ENCODE results near the gene NUDT2. TPM values are rescaled to one million over a fixed set of nuclear protein-coding genes. Genes with fewer than 3 reads are reported as not detected.

The NUDT2 gene
- total RNA-seq, 4 donors from 2014 or later = 13.8 to 20.0 (median 14.7) TPM; not detected in 1

GRCh38 chr9:34370970-34371880 lies 41.9 kb downstream of the NUDT2 start:
- no peaks in the 10 kb centered on the region for H3K9me3 ChIP-seq
- no peaks in the 10 kb centered on the region for H3K27me3 ChIP-seq
- H3K36me3 ChIP-seq = peaks cover 0 to 44% (median 0%) of the 10 kb centered on the region in 3 donors
- TF ChIP-seq POLR2A (IDR thresholded peaks at IDR 0.05) = no peak
- TF ChIP-seq, protein P1, sequence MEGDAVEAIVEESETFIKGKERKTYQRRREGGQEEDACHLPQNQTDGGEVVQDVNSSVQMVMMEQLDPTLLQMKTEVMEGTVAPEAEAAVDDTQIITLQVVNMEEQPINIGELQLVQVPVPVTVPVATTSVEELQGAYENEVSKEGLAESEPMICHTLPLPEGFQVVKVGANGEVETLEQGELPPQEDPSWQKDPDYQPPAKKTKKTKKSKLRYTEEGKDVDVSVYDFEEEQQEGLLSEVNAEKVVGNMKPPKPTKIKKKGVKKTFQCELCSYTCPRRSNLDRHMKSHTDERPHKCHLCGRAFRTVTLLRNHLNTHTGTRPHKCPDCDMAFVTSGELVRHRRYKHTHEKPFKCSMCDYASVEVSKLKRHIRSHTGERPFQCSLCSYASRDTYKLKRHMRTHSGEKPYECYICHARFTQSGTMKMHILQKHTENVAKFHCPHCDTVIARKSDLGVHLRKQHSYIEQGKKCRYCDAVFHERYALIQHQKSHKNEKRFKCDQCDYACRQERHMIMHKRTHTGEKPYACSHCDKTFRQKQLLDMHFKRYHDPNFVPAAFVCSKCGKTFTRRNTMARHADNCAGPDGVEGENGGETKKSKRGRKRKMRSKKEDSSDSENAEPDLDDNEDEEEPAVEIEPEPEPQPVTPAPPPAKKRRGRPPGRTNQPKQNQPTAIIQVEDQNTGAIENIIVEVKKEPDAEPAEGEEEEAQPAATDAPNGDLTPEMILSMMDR (IDR thresholded peaks at IDR 0.05) = no peak
- peaks cover 0 to 19% (median 0%) of the 10 kb centered on the region in 4 donors for H3K4me1 ChIP-seq
- peak overlapping the region in 3 of 4 donors; percentile 12 to 21 (median 15) for H3K4me3 ChIP-seq
- no peak overlapping the region for H3K27ac ChIP-seq
- DNase-seq = no peak

- no peak for TF ChIP-seq POLR2A (IDR thresholded peaks at IDR 0.05)
- TF ChIP-seq, protein P1 (IDR thresholded peaks at IDR 0.05) = no peak
- no peak overlapping the region for H3K27ac ChIP-seq
- peaks cover 0 to 44% (median 0%) of the 10 kb centered on the region in 3 donors for H3K36me3 ChIP-seq
- no peaks in the 10 kb centered on the region for H3K27me3 ChIP-seq
- no peak for DNase-seq
- no peaks in the 10 kb centered on the region for H3K9me3 ChIP-seq
- peaks cover 0 to 21% (median 0%) of the 10 kb centered on the region in 4 donors for H3K4me1 ChIP-seq
- H3K4me3 ChIP-seq = no peak overlapping the region
Observed at GRCh38 chr9:34371886-34372466, 42.6 kb downstream of the NUDT2 start.

GRCh38 chr9:34372467-34373011 lies 43.2 kb downstream of the NUDT2 start:
- no peak overlapping the region for H3K27ac ChIP-seq
- TF ChIP-seq POLR2A (IDR thresholded peaks at IDR 0.05) = no peak
- TF ChIP-seq, protein P1 (IDR thresholded peaks at IDR 0.05) = no peak
- H3K27me3 ChIP-seq = no peaks in the 10 kb centered on the region
- DNase-seq = no peak
- peaks cover 0 to 41% (median 0%) of the 10 kb centered on the region in 3 donors for H3K36me3 ChIP-seq
- H3K9me3 ChIP-seq = no peaks in the 10 kb centered on the region
- peaks cover 0 to 22% (median 2%) of the 10 kb centered on the region in 4 donors for H3K4me1 ChIP-seq
- no peak overlapping the region for H3K4me3 ChIP-seq

- H3K27ac ChIP-seq = peak overlapping the region in 2 of 4 donors; percentile 81 to 92
- no peak for DNase-seq
- H3K4me1 ChIP-seq = peaks cover 0 to 24% (median 3%) of the 10 kb centered on the region in 4 donors
- H3K4me3 ChIP-seq = peak overlapping the region in 1 of 4 donors; percentile 27
- H3K27me3 ChIP-seq = no peaks in the 10 kb centered on the region
- peaks cover 0 to 34% (median 0%) of the 10 kb centered on the region in 3 donors for H3K36me3 ChIP-seq
- H3K9me3 ChIP-seq = no peaks in the 10 kb centered on the region
- TF ChIP-seq, protein P1 (IDR thresholded peaks at IDR 0.05) = no peak
- no peak for TF ChIP-seq POLR2A (IDR thresholded peaks at IDR 0.05)
Observed at GRCh38 chr9:34373749-34374148, 44.4 kb downstream of the NUDT2 start.

DNA sequence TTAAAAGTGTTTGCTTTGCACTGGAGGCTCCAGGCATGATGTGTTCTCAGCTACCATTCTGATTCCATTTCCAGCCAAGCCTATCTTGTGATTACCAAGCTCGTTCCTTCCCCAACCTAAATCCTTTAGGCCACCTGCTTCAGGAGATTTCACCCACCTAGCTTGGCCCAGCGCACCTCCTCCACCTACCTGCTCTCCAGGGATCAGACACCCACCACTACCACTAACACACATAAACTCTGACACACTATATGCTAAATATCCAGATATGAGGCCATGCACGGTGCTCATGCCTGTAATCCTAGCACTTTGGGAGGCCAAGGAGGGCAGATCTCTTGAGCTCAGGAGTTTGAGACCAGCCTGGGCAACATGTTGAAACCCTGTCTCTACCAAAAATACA lies 45.0 kb downstream of the NUDT2 start:
- peak overlapping the region in 3 of 4 donors; percentile 23 to 92 (median 81) for H3K27ac ChIP-seq
- H3K4me1 ChIP-seq = peaks cover 0 to 24% (median 3%) of the 10 kb centered on the region in 4 donors
- peaks cover 0 to 34% (median 0%) of the 10 kb centered on the region in 3 donors for H3K36me3 ChIP-seq
- peak overlapping the region in 2 of 4 donors; percentile 27 to 42 for H3K4me3 ChIP-seq
- no peak for DNase-seq
- H3K27me3 ChIP-seq = no peaks in the 10 kb centered on the region
- no peaks in the 10 kb centered on the region for H3K9me3 ChIP-seq
- TF ChIP-seq, protein P1 (IDR thresholded peaks at IDR 0.05) = no peak
- TF ChIP-seq POLR2A (IDR thresholded peaks at IDR 0.05) = no peak
